Measurements from ENCODE around the gene HRCT1.
"Not testable (repeated sequence)": the region's sequence is repeated elsewhere in the genome, so short reads cannot be mapped to it uniquely, and the experiment has no call there.

The HRCT1 gene

GRCh38 chr9:35918780-35919179, 12.8 kb downstream of the HRCT1 start:
- no peak for DNase-seq (ENCODE audit: low spot score)

GRCh38 chr9:35919212-35920008, 13.4 kb downstream of the HRCT1 start:
- DNase-seq (ENCODE audit: low spot score) = no peak

GRCh38 chr9:35920051-35920620, 14.1 kb downstream of the HRCT1 start:
- DNase-seq (ENCODE audit: low spot score) = no peak

GRCh38 chr9:35923598-35923926, 17.6 kb downstream of the HRCT1 start:
- DNase-seq (ENCODE audit: low spot score) = no peak

- DNase-seq (ENCODE audit: low spot score) = no peak
These were observed 18.1 kb downstream of the HRCT1 start for GRCh38 chr9:35923927-35924763.

GRCh38 chr9:35928591-35929452, 22.8 kb downstream of the HRCT1 start:
- DNase-seq (ENCODE audit: low spot score) = no peak

GRCh38 chr9:35929453-35929718, 23.4 kb downstream of the HRCT1 start:
- no peak for DNase-seq (ENCODE audit: low spot score)

GRCh38 chr9:35930521-35930920, 24.5 kb downstream of the HRCT1 start:
- DNase-seq (ENCODE audit: low spot score) = no peak

GRCh38 chr9:35930989-35931388, 25.0 kb downstream of the HRCT1 start:
- no peak for DNase-seq (ENCODE audit: low spot score)

- no peak for DNase-seq (ENCODE audit: low spot score)
These were observed 26.7 kb downstream of the HRCT1 start for GRCh38 chr9:35932735-35933134.

- DNase-seq (ENCODE audit: low spot score) = no peak
These were observed 27.6 kb downstream of the HRCT1 start for GRCh38 chr9:35933550-35934067.

- not testable (repeated sequence) for DNase-seq (ENCODE audit: low spot score)
These were observed 28.1 kb downstream of the HRCT1 start for GRCh38 chr9:35934069-35934468.

GRCh38 chr9:35935261-35935660, 29.3 kb downstream of the HRCT1 start:
- no peak for DNase-seq (ENCODE audit: low spot score)

- DNase-seq (ENCODE audit: low spot score) = no peak
These were observed 29.9 kb downstream of the HRCT1 start for GRCh38 chr9:35935755-35936509.

GRCh38 chr9:35937227-35937626, 31.2 kb downstream of the HRCT1 start:
- DNase-seq (ENCODE audit: low spot score) = no peak

GRCh38 chr9:35938474-35939356, 32.7 kb downstream of the HRCT1 start:
- no peak for DNase-seq (ENCODE audit: low spot score)

GRCh38 chr9:35939679-35940250, 33.8 kb downstream of the HRCT1 start:
- no peak for DNase-seq (ENCODE audit: low spot score)

- no peak for DNase-seq (ENCODE audit: low spot score)
These were observed 34.7 kb downstream of the HRCT1 start for GRCh38 chr9:35940458-35941407.

- DNase-seq (ENCODE audit: low spot score) = no peak
These were observed 36.3 kb downstream of the HRCT1 start for GRCh38 chr9:35942286-35942685.
